GM12875 (cell line): ENCODE data around the gene MC1R.
"Not testable (repeated sequence)": the region's sequence is repeated elsewhere in the genome, so short reads cannot be mapped to it uniquely, and the experiment has no call there.

ENCODE experiments used
- H3K4me3 ChIP-seq: one replicate; pipeline ENCODE4 v1.5.1; 2011; ENCODE audit warnings: low read depth, low read length, control low read depth
- CTCF ChIP-seq: IDR thresholded peaks from 2 replicates; pipeline ENCODE4 v1.5.1; 2011; ENCODE audit warnings: low read depth, mild to moderate bottlenecking, control low read depth, inconsistent platforms, low read length, moderate library complexity, borderline replicate concordance; ENCODE audit not compliant: insufficient read depth

The MC1R gene

GRCh38 chr16:89965447-89966225 is 47.0 kb downstream of the MC1R start:
- no peak for TF ChIP-seq CTCF
- no peak overlapping the region for H3K4me3 ChIP-seq

- no peak overlapping the region for H3K4me3 ChIP-seq
- TF ChIP-seq CTCF, result no peak
Observed at GRCh38 chr16:89966756-89967155, 48.1 kb downstream of the MC1R start.

- not testable (repeated sequence) for H3K4me3 ChIP-seq
Observed at GRCh38 chr16:89967436-89967835, 48.8 kb downstream of the MC1R start.

GRCh38 chr16:89968074-89968473 is 49.4 kb downstream of the MC1R start:
- not testable (repeated sequence) for H3K4me3 ChIP-seq

GRCh38 chr16:89969741-89970410 is 51.2 kb downstream of the MC1R start:
- no peak overlapping the region for H3K4me3 ChIP-seq
- TF ChIP-seq CTCF, result no peak
